Thyroid gland (tissue), 4 donors: ENCODE data around the gene GRIP1. TPM values are rescaled to one million over a fixed set of nuclear protein-coding genes. Genes with fewer than 3 reads are reported as not detected.

Experiments
- DNase-seq, 2 donors: peaks; one replicate each; pipeline ENCODE4 v3.0.0-alpha.2; 2019
- H3K27ac ChIP-seq, 3 donors: fragments of 200-600 bp; sonication (generic); 1 replicate in 2 of 3; 2 replicates in 1 of 3; pipeline ENCODE4 v1.5.1; 2016 to 2019; ENCODE audit warnings: mild to moderate bottlenecking in 1 of 3, moderate library complexity in 1 of 3
- H3K27me3 ChIP-seq: fragments of 200-600 bp; sonication (generic); one replicate; pipeline ENCODE4 v1.5.1; 2019
- H3K36me3 ChIP-seq, 2 donors: fragments of 200-600 bp; sonication (generic); one replicate each; pipeline ENCODE4 v1.5.1; 2016 to 2019
- H3K4me1 ChIP-seq, 2 donors: fragments of 200-600 bp; sonication (generic); one replicate each; pipeline ENCODE4 v1.5.1; 2017 to 2019
- H3K4me3 ChIP-seq, 3 donors: fragments of 200-600 bp; sonication (generic); replicated peaks in 1 of 3; 1 replicate in 2 of 3; 2 replicates in 1 of 3; pipeline ENCODE4 v1.5.1; 2016; ENCODE audit warnings: mild to moderate bottlenecking in 1 of 3
- H3K9me3 ChIP-seq: fragments of 200-600 bp; sonication (generic); one replicate; pipeline ENCODE4 v1.5.1; 2017
- CTCF ChIP-seq, 6 experiments: fragments of 200-600 bp in 3 of 6; fragments of 450-650 bp in 3 of 6; sonication (generic) in 3 of 6; IDR thresholded peaks; one replicate each; pipeline ENCODE4 v1.5.1; 2016 to 2019; ENCODE audit warnings: antibody characterized with exemption in 6 of 6, mild to moderate bottlenecking in 2 of 6, inconsistent platforms in 1 of 6, moderate library complexity in 1 of 6
- POLR2A ChIP-seq, 2 donors: fragments of 450-650 bp; IDR thresholded peaks; one replicate each; pipeline ENCODE4 v1.6.1; 2017; ENCODE audit warnings: antibody characterized with exemption in 2 of 2, mild to moderate bottlenecking in 2 of 2, moderate library complexity in 1 of 2
- WGBS, 2 donors: methylation state at CpG; one replicate each; pipeline ENCODE4 v1.1.5; 2017; 5-methylcytosine and 5-hydroxymethylcytosine counted together
- intact Hi-C: fragments of 100-400 bp; cut with DNase I; formaldehyde crosslinking; loops from one replicate; pipeline ENCODE4 v1.15.1; 2023
- total RNA-seq, 4 donors: library from RNA; depleted of rRNA; stranded (reverse); fragments of >200 nt; gene quantifications; one replicate each; pipeline ENCODE4 v1.2.3, GENCODE V29; 2016

GRIP1 gene
- total RNA-seq, 4 donors from 2014 or later: 9.9 to 21.1 (median 15.6) TPM

GRCh38 chr12:66397574-66398290 lies 281.1 kb downstream of the GRIP1 start:
- H3K4me3 ChIP-seq: no peak overlapping the region
- no peak for DNase-seq
- 88 to 91% methylated on average over 5 of the region's 5 CpGs for WGBS, 2 donors
- TF ChIP-seq POLR2A (IDR thresholded peaks at IDR 0.05): no peak
- TF ChIP-seq CTCF (IDR thresholded peaks at IDR 0.05): no peak
- intact Hi-C loops: no loop called here
- no peaks in the 10 kb centered on the region for H3K9me3 ChIP-seq
- no peaks in the 10 kb centered on the region for H3K4me1 ChIP-seq
- H3K27ac ChIP-seq: no peak overlapping the region
- no peaks in the 10 kb centered on the region for H3K36me3 ChIP-seq
- H3K27me3 ChIP-seq: no peaks in the 10 kb centered on the region

GRCh38 chr12:66393890-66394289 lies 285.0 kb downstream of the GRIP1 start:
- no peak overlapping the region for H3K4me3 ChIP-seq
- intact Hi-C loops: no loop called here
- no peak overlapping the region for H3K27ac ChIP-seq
- H3K9me3 ChIP-seq: no peaks in the 10 kb centered on the region
- H3K36me3 ChIP-seq: peaks cover 0 to 3% of the 10 kb centered on the region in 2 donors
- no peaks in the 10 kb centered on the region for H3K27me3 ChIP-seq
- 65 to 70% methylated on average over 5 of the region's 5 CpGs for WGBS, 2 donors
- DNase-seq: no peak
- TF ChIP-seq CTCF (IDR thresholded peaks at IDR 0.05) (no peak), POLR2A (IDR thresholded peaks at IDR 0.05) (no peak)
- no peaks in the 10 kb centered on the region for H3K4me1 ChIP-seq

GRCh38 chr12:66392266-66392915 lies 286.5 kb downstream of the GRIP1 start:
- H3K9me3 ChIP-seq: no peaks in the 10 kb centered on the region
- peaks cover 0 to 3% of the 10 kb centered on the region in 2 donors for H3K36me3 ChIP-seq
- no peaks in the 10 kb centered on the region for H3K4me1 ChIP-seq
- DNase-seq: no peak
- no peak overlapping the region for H3K4me3 ChIP-seq
- TF ChIP-seq POLR2A (IDR thresholded peaks at IDR 0.05) (no peak), CTCF (IDR thresholded peaks at IDR 0.05) (no peak)
- intact Hi-C loops: no loop called here
- no peak overlapping the region for H3K27ac ChIP-seq
- 92 to 94% methylated on average over 6 of the region's 6 CpGs for WGBS, 2 donors
- no peaks in the 10 kb centered on the region for H3K27me3 ChIP-seq

GRCh38 chr12:66388517-66388916 lies 290.4 kb downstream of the GRIP1 start:
- peaks cover 0 to 3% of the 10 kb centered on the region in 2 donors for H3K36me3 ChIP-seq
- WGBS, 2 donors: 72 to 81% methylated on average over 2 of the region's 2 CpGs
- TF ChIP-seq CTCF (IDR thresholded peaks at IDR 0.05) (no peak), POLR2A (IDR thresholded peaks at IDR 0.05) (no peak)
- no peaks in the 10 kb centered on the region for H3K4me1 ChIP-seq
- no peaks in the 10 kb centered on the region for H3K27me3 ChIP-seq
- DNase-seq: no peak
- no peak overlapping the region for H3K4me3 ChIP-seq
- no peak overlapping the region for H3K27ac ChIP-seq
- intact Hi-C loops: no loop called here
- no peaks in the 10 kb centered on the region for H3K9me3 ChIP-seq

- intact Hi-C loops: no loop called here
- no peak overlapping the region for H3K4me3 ChIP-seq
- H3K9me3 ChIP-seq: no peaks in the 10 kb centered on the region
- no peaks in the 10 kb centered on the region for H3K27me3 ChIP-seq
- H3K4me1 ChIP-seq: no peaks in the 10 kb centered on the region
- no peak for TF ChIP-seq CTCF (IDR thresholded peaks at IDR 0.05)
- no peak for TF ChIP-seq POLR2A (IDR thresholded peaks at IDR 0.05)
- DNase-seq: no peak
- WGBS, 2 donors: 85 to 100% methylated on average over 1 of the region's 1 CpG
- H3K36me3 ChIP-seq: no peaks in the 10 kb centered on the region
- H3K27ac ChIP-seq: no peak overlapping the region
Measured at GRCh38 chr12:66387117-66387516, 291.8 kb downstream of the GRIP1 start.
